Adrenal gland (tissue), 19 donors: ENCODE results near the gene TRIM23. TPM values are rescaled to one million over a fixed set of nuclear protein-coding genes. Genes with fewer than 3 reads are reported as not detected.

Source experiments
- DNase-seq, 7 donors: peaks; one replicate each; pipeline ENCODE4 v3.0.0-alpha.2; 2019 to 2020
- H3K27ac ChIP-seq, 5 donors: fragments of 200-600 bp; sonication (generic) in 4 of 5; 1 replicate in 3 of 5; 2 replicates in 2 of 5; pipeline versions ENCODE4 v1.5.1 to v1.8.0; 2016 to 2020; ENCODE audit warnings: mild to moderate bottlenecking in 1 of 5
- H3K27me3 ChIP-seq: fragments of 200-600 bp; 2 replicates; pipeline ENCODE4 v1.8.0; 2021
- H3K36me3 ChIP-seq, 2 donors: fragments of 200-600 bp; replicated peaks in 1 of 2; 1 replicate in 1 of 2; 2 replicates in 1 of 2; pipeline versions ENCODE4 v1.5.1 to v1.8.0; 2018 to 2022
- H3K4me1 ChIP-seq, 2 donors: fragments of 200-600 bp; replicated peaks in 1 of 2; 1 replicate in 1 of 2; 2 replicates in 1 of 2; pipeline versions ENCODE4 v1.5.1 to v1.8.0; 2018 to 2021
- H3K4me3 ChIP-seq, 4 donors: fragments of 200-600 bp; sonication (generic) in 3 of 4; one replicate each; pipeline ENCODE4 v1.5.1; 2016 to 2018
- H3K9me3 ChIP-seq, 3 donors: fragments of 200-600 bp; sonication (generic) in 1 of 3; replicated peaks in 1 of 3; 1 replicate in 2 of 3; 2 replicates in 1 of 3; pipeline versions ENCODE4 v1.5.1 to v1.8.0; 2016 to 2021
- CTCF ChIP-seq, 6 experiments: fragments of 450-650 bp in 4 of 6; fragments of 200-600 bp in 2 of 6; sonication (generic) in 1 of 6; IDR thresholded peaks; 1 replicate in 5 of 6; 2 replicates in 1 of 6; pipeline versions ENCODE4 v1.5.1 to v1.8.0; 2016 to 2021; ENCODE audit warnings: antibody characterized with exemption in 6 of 6, mild to moderate bottlenecking in 2 of 6, moderate library complexity in 1 of 6
- POLR2A ChIP-seq, 2 donors: fragments of 450-650 bp; IDR thresholded peaks; one replicate each; pipeline ENCODE4 v1.6.1; 2017; ENCODE audit warnings: antibody characterized with exemption in 2 of 2, mild to moderate bottlenecking in 2 of 2, moderate library complexity in 1 of 2
- WGBS, 4 donors: extraction: QIAGEN DNeasy Blood & Tissue Kit in 2 of 4; methylation state at CpG; one replicate each; pipeline versions ENCODE4 v1.1.5 to v1.1.7; 2013 to 2017; 5-methylcytosine and 5-hydroxymethylcytosine counted together
- intact Hi-C, 2 donors: fragments of 100-400 bp; cut with DNase I; formaldehyde crosslinking; loops; one replicate each; pipeline versions ENCODE4 v1.14.1 to v1.15.0; 2022 to 2023
- long read RNA-seq, 10 donors: library from polyadenylated mRNA in 3 of 10; unstranded in 2 of 10; stranded (forward) in 1 of 10; transcript quantifications; one replicate each; pipeline ENCODE4 v2.0.0 and lab custom pipeline, GENCODE V29; 2021 to 2026
- polyA plus RNA-seq, 3 donors: library from polyadenylated mRNA; stranded (reverse); fragments of 200-250 nt in 2 of 3; fragments of 350-450 nt in 1 of 3; fragmentation: Illumina TruSeq in 1 of 3; extraction: RNeasy Lipid Tissue Mini Kit (QIAGEN cat#74804) in 1 of 3; gene quantifications; one replicate each; pipeline ENCODE4 v1.2.3, GENCODE V29; 2013 to 2014
- total RNA-seq, 9 donors: library from RNA; depleted of rRNA in 4 of 9; stranded (reverse); fragments of >200 nt in 4 of 9; fragments of 120-200 nt in 1 of 9; fragmentation: NEBNext Ultra II Directional in 1 of 9; extraction: Animal tissue kit (Norgen Biotek cat#: 25700) in 1 of 9; gene quantifications; one replicate each; pipeline versions ENCODE4 v1.1.0 to v1.2.4, GENCODE V29; 2013 to 2023
- donor health status: healthy with polysubstance abuse.
- donor health status: Bipolar disorder and iron deficiency.
- donor health status: DM: yes; HTN: yes; CAD: no.
- donor health status: DM: no; HTN: no; CAD: no.
- donor health status: DM: no; HTN: no; CAD: no.
- donor health status: DM: yes; HTN: yes; CAD: no.

Gene TRIM23
- total RNA-seq (10 to 100 TPM; 12.8 to 32.2 (median 19.3) TPM), polyA plus RNA-seq (10 to 100 TPM in 1 of 3 donors, 1 to 10 TPM in 2; 4.2 to 14.1 (median 4.7) TPM)
- long read RNA-seq, donor 1, full-length matches to known transcripts, result 7 of 19 reads
- long read RNA-seq, donor 1, partial matches to known transcripts, result 6 of 19 reads
- long read RNA-seq, donor 1, other reads (novel, unspliced or antisense), result 6 of 19 reads
- long read RNA-seq, donor 2, full-length matches to known transcripts, result 5 of 5 reads
- long read RNA-seq, donor 2, partial matches to known transcripts, result 0 of 5 reads
- long read RNA-seq, donor 2, other reads (novel, unspliced or antisense), result 0 of 5 reads
- long read RNA-seq, donor 3, full-length matches to known transcripts, result 4 of 4 reads
- long read RNA-seq, donor 3, partial matches to known transcripts, result 0 of 4 reads
- long read RNA-seq, donor 3, other reads (novel, unspliced or antisense), result 0 of 4 reads
- long read RNA-seq, donor 4, full-length matches to known transcripts, result 5 of 6 reads
- long read RNA-seq, donor 4, partial matches to known transcripts, result 0 of 6 reads
- long read RNA-seq, donor 4, other reads (novel, unspliced or antisense), result 1 of 6 reads
- long read RNA-seq, donor 5, full-length matches to known transcripts, result 49 of 51 reads
- long read RNA-seq, donor 5, partial matches to known transcripts, result 1 of 51 reads
- long read RNA-seq, donor 5, other reads (novel, unspliced or antisense), result 1 of 51 reads
- long read RNA-seq, donor 6, full-length matches to known transcripts, result 1 of 2 reads
- long read RNA-seq, donor 6, partial matches to known transcripts, result 0 of 2 reads
- long read RNA-seq, donor 6, other reads (novel, unspliced or antisense), result 1 of 2 reads
- long read RNA-seq, donor 7, full-length matches to known transcripts, result 2 of 2 reads
- long read RNA-seq, donor 7, partial matches to known transcripts, result 0 of 2 reads
- long read RNA-seq, donor 7, other reads (novel, unspliced or antisense), result 0 of 2 reads
- long read RNA-seq, donor 8, full-length matches to known transcripts, result 10 of 10 reads
- long read RNA-seq, donor 8, partial matches to known transcripts, result 0 of 10 reads
- long read RNA-seq, donor 8, other reads (novel, unspliced or antisense), result 0 of 10 reads
- long read RNA-seq, donor 9, full-length matches to known transcripts, result 3 of 3 reads
- long read RNA-seq, donor 9, partial matches to known transcripts, result 0 of 3 reads
- long read RNA-seq, donor 9, other reads (novel, unspliced or antisense), result 0 of 3 reads
- long read RNA-seq, donor 10, full-length matches to known transcripts, result 2 of 2 reads
- long read RNA-seq, donor 10, partial matches to known transcripts, result 0 of 2 reads
- long read RNA-seq, donor 10, other reads (novel, unspliced or antisense), result 0 of 2 reads

- DNase-seq, result peak; percentile 91 to 96 (median 93)
- Histone ChIP-seq H3K4me1 (peaks cover 14 to 40% of the 10 kb centered on the region in 2 donors), H3K9me3 (no peaks in the 10 kb centered on the region), H3K36me3 (peaks cover 0 to 4% of the 10 kb centered on the region in 2 donors), H3K27ac (peak within 1 kb of the TSS; percentile 75 to 90 (median 79)), H3K27me3 (no peaks in the 10 kb centered on the region), H3K4me3 (peak within 1 kb of the TSS; percentile 60 to 93 (median 84))
- TF ChIP-seq POLR2A (IDR thresholded peaks at IDR 0.05) (peak; percentile 28 to 51), CTCF (IDR thresholded peaks at IDR 0.05) (peak in 2 of 6 experiments; percentile 2 to 11)
- intact Hi-C loops, result no loop called here
- 0 to 1% (median 0%) methylated on average over 23 to 32 of the region's 32 CpGs for WGBS, 4 donors
Observed at GRCh38 chr5:65624025-65624570, at the start of gene TRIM23. Gene TRIM23, minus strand, starts transcription at chr5:65624333. Its CDS starts 59 bp downstream, at chr5:65624274.

- Histone ChIP-seq H3K36me3 (peaks cover 0 to 6% of the 10 kb centered on the region in 2 donors), H3K27me3 (no peaks in the 10 kb centered on the region), H3K9me3 (no peaks in the 10 kb centered on the region), H3K4me1 (peaks cover 0 to 8% of the 10 kb centered on the region in 2 donors), H3K4me3 (no peak overlapping the region), H3K27ac (no peak overlapping the region)
- WGBS, 4 donors, result 73 to 95% (median 82%) methylated on average over 1 of the region's 1 CpG
- intact Hi-C loops, result no loop called here
- no peak for DNase-seq
- TF ChIP-seq CTCF (IDR thresholded peaks at IDR 0.05) (no peak), POLR2A (IDR thresholded peaks at IDR 0.05) (no peak)
Observed at GRCh38 chr5:65672796-65673195, 48.7 kb upstream of the TRIM23 start.

GRCh38 chr5:65668696-65669095 is 44.6 kb upstream of the TRIM23 start:
- H3K4me3 ChIP-seq, result no peak overlapping the region
- intact Hi-C loops, result no loop called here
- no peaks in the 10 kb centered on the region for H3K4me1 ChIP-seq
- H3K27ac ChIP-seq, result no peak overlapping the region
- H3K36me3 ChIP-seq, result peaks cover 0 to 15% of the 10 kb centered on the region in 2 donors
- H3K27me3 ChIP-seq, result no peaks in the 10 kb centered on the region
- no peak for DNase-seq
- no peak for TF ChIP-seq POLR2A (IDR thresholded peaks at IDR 0.05)
- no peaks in the 10 kb centered on the region for H3K9me3 ChIP-seq
- WGBS, 4 donors, result 75 to 91% (median 85%) methylated on average over 7 of the region's 7 CpGs

GRCh38 chr5:65663804-65664521 is 39.8 kb upstream of the TRIM23 start:
- Histone ChIP-seq H3K36me3 (peaks cover 0 to 17% of the 10 kb centered on the region in 2 donors), H3K4me3 (no peak overlapping the region), H3K9me3 (no peaks in the 10 kb centered on the region), H3K27ac (no peak overlapping the region), H3K4me1 (no peaks in the 10 kb centered on the region), H3K27me3 (no peaks in the 10 kb centered on the region)
- TF ChIP-seq POLR2A (IDR thresholded peaks at IDR 0.05) (no peak), CTCF (IDR thresholded peaks at IDR 0.05) (peak in 5 of 6 experiments; percentile 21 to 37 (median 30))
- 71 to 97% (median 96%) methylated on average over 1 of the region's 1 CpG for WGBS, 4 donors
- DNase-seq, result no peak
- intact Hi-C loops, result no loop called here
